SK-N-MC (cell line): ENCODE measurements around the gene CPTP.

Experiments
- EZH2 ChIP-seq: fragments of 200-600 bp; sonication (generic); IDR thresholded peaks from one replicate; pipeline ENCODE4 v1.6.1; 2017; ENCODE audit warnings: antibody characterized with exemption
- FOXP2 ChIP-seq: optimal IDR thresholded peaks from 2 replicates; pipeline ENCODE3; 2011; ENCODE audit warnings: mild to moderate bottlenecking, moderate library complexity; ENCODE audit not compliant: insufficient read depth; ENCODE audit errors: extremely low read length, control extremely low read depth

DNA sequence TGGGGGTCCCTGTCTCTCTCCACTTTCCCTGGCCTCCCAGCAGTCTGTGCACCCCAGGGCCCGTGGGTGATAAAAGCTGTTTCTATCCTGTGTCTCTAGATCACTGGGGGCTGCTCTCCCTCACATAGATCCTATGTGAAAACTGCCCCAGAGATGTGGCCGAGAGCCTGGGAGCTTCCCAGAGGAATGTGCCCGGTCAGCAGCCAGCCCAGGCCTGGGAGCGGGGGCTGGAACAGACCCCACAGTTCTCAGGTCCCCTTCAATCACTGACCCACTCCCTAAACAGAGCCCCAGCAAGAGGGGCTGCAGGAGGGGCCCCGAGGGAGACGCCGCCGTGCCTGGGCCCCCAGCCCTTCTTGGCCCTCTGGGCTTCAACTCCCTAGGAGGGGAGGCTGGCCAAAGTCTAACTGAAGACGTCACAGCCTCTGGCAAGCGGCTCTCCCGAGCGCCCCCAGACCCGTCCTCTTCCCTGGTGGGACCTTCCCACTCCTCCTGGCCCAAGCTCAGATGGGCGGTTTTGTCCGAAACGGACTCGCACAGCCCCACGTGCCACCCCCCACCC, 33.4 kb downstream of the CPTP start:
- no peak for TF ChIP-seq EZH2
- no peak for TF ChIP-seq FOXP2
